Naive thymus-derived CD8-positive, alpha-beta T cell (primary cell): Measurements from ENCODE around the gene FCMR. TPM values are rescaled to one million over a fixed set of nuclear protein-coding genes. Genes with fewer than 3 reads are reported as not detected.

Source experiments
- ATAC-seq, 2 donors: fragments of 150-1000 bp; cut with Tn5 transposase in 1 of 2; sonication (Bioruptor Pico), chemical (Tn5 transposase) in 1 of 2; 1 replicate in 1 of 2; 2 replicates in 1 of 2; pipeline ENCODE4 v1.10.0; 2021; ENCODE audit warnings: mild to moderate bottlenecking in 2 of 2, moderate library complexity in 2 of 2
- POLR2A ChIA-PET: fragments of 350-600 bp; sonication (Branson Sonifier 250); formaldehyde crosslinking; loops from one replicate; lab custom pipeline; 2021; ENCODE audit warnings: antibody characterized with exemption; lab: Charles Lee
- DNase-seq, 10 donors: peaks; one replicate each; pipeline versions ENCODE4 v3.0.0 to v3.0.0-alpha.2; 2020 to 2022
- H3K27ac Mint-ChIP-seq, 10 donors: one replicate each; pipeline ENCODE4 v1.8.0; 2020 to 2022; ENCODE audit warnings: mild to moderate bottlenecking in 10 of 10, mixed read lengths in 10 of 10, moderate library complexity in 4 of 10, inconsistent platforms in 1 of 10
- H3K27me3 Mint-ChIP-seq, 5 donors: one replicate each; pipeline ENCODE4 v1.8.0; 2021 to 2022; ENCODE audit warnings: mixed read lengths in 5 of 5
- H3K36me3 Mint-ChIP-seq, 3 donors: one replicate each; pipeline ENCODE4 v1.8.0; 2020 to 2022; ENCODE audit warnings: mixed read lengths in 3 of 3, mild to moderate bottlenecking in 2 of 3, inconsistent platforms in 1 of 3
- H3K4me1 Mint-ChIP-seq, 4 donors: one replicate each; pipeline ENCODE4 v1.8.0; 2021 to 2022; ENCODE audit warnings: mixed read lengths in 4 of 4
- H3K4me3 Mint-ChIP-seq, 10 donors: one replicate each; pipeline ENCODE4 v1.8.0; 2020 to 2022; ENCODE audit warnings: mild to moderate bottlenecking in 10 of 10, mixed read lengths in 10 of 10, moderate library complexity in 6 of 10, inconsistent platforms in 1 of 10
- H3K9me3 Mint-ChIP-seq, 9 donors: one replicate each; pipeline ENCODE4 v1.8.0; 2020 to 2022; ENCODE audit warnings: mixed read lengths in 9 of 9, mild to moderate bottlenecking in 3 of 9, inconsistent platforms in 1 of 9, moderate library complexity in 1 of 9
- polyA plus RNA-seq, 3 donors: library from polyadenylated mRNA; unstranded; fragments of 300-500 nt; fragmentation: Illumina TruSeq; gene quantifications; one replicate each; pipeline ENCODE4 v1.2.3, GENCODE V29; 2021
- total RNA-seq, 8 experiments: library from RNA in 2 of 8; stranded (reverse) in 2 of 8; gene quantifications; one replicate each; pipeline ENCODE4 v1.2.3 and lab custom pipeline; 2021 to 2026

The FCMR gene
- total and polyA plus RNA-seq, 5 experiments from 2014 or later = 536 to 869 (median 742) TPM

GRCh38 chr1:206895325-206895724, 26.4 kb downstream of the FCMR start:
- Mint-ChIP-seq H3K9me3 (no peaks in the 10 kb centered on the region), H3K27me3 (no peaks in the 10 kb centered on the region), H3K4me1 (peaks cover 29 to 64% (median 51%) of the 10 kb centered on the region in 4 donors), H3K36me3 (no peaks in the 10 kb centered on the region), H3K4me3 (no peak overlapping the region), H3K27ac (peak overlapping the region in 4 of 10 donors; percentile 37 to 63 (median 50))
- no peak for ATAC-seq
- POLR2A ChIA-PET = interaction anchor here (6.6 to 17.7 kb wide), 2 partner anchors 11 to 22 kb away, joined by 76 to 562 read pairs; partner anchors contain the start of gene FCMR
- DNase-seq = no peak

GRCh38 chr1:206893380-206893779, 28.4 kb downstream of the FCMR start:
- ATAC-seq (no peak), DNase-seq (no peak)
- no peaks in the 10 kb centered on the region for H3K27me3 Mint-ChIP-seq
- POLR2A ChIA-PET = interaction anchor here (2.4 to 17.7 kb wide), 3 partner anchors 8 to 24 kb away, joined by 15 to 562 read pairs (median 76); partner anchors contain the start of gene FCMR
- no peak overlapping the region for H3K4me3 Mint-ChIP-seq
- no peaks in the 10 kb centered on the region for H3K36me3 Mint-ChIP-seq
- H3K9me3 Mint-ChIP-seq = no peaks in the 10 kb centered on the region
- H3K27ac Mint-ChIP-seq = peak overlapping the region in 2 of 10 donors; percentile 51 to 70
- H3K4me1 Mint-ChIP-seq = peaks cover 20 to 56% (median 43%) of the 10 kb centered on the region in 4 donors

GRCh38 chr1:206892351-206892984, 29.3 kb downstream of the FCMR start:
- H3K27ac Mint-ChIP-seq = no peak overlapping the region

GRCh38 chr1:206891412-206891811, 30.3 kb downstream of the FCMR start:
- POLR2A ChIA-PET = interaction anchor here (0.6 to 2.4 kb wide), 2 partner anchors 10 to 114 kb away, joined by 3 to 15 read pairs; no protein-coding TSS in a partner anchor
- ATAC-seq (no peak), DNase-seq (no peak)
- Mint-ChIP-seq H3K9me3 (no peaks in the 10 kb centered on the region), H3K4me3 (peak overlapping the region in 2 of 10 donors; percentile 11 to 57), H3K27me3 (no peaks in the 10 kb centered on the region), H3K4me1 (peaks cover 15 to 40% (median 32%) of the 10 kb centered on the region in 4 donors), H3K27ac (peak overlapping the region in 3 of 10 donors; percentile 46 to 74 (median 57)), H3K36me3 (no peaks in the 10 kb centered on the region)

More at GRCh38 chr1:206892351-206892984, 29.3 kb downstream of the FCMR start:
- DNase-seq (no peak), ATAC-seq (no peak)
- Mint-ChIP-seq H3K4me1 (peaks cover 18 to 50% (median 40%) of the 10 kb centered on the region in 4 donors), H3K9me3 (no peaks in the 10 kb centered on the region), H3K36me3 (no peaks in the 10 kb centered on the region), H3K4me3 (no peak overlapping the region), H3K27me3 (no peaks in the 10 kb centered on the region)
- POLR2A ChIA-PET = interaction anchor here (2.4 to 17.7 kb wide), 3 partner anchors 9 to 25 kb away, joined by 15 to 562 read pairs (median 76); partner anchors contain the start of gene FCMR

- H3K4me1 Mint-ChIP-seq = peaks cover 15 to 34% (median 28%) of the 10 kb centered on the region in 4 donors
- H3K27ac Mint-ChIP-seq = peak overlapping the region in 8 of 10 donors; percentile 8 to 91 (median 74)
- H3K36me3 Mint-ChIP-seq = no peaks in the 10 kb centered on the region
- H3K27me3 Mint-ChIP-seq = no peaks in the 10 kb centered on the region
- DNase-seq = no peak
- POLR2A ChIA-PET = interaction anchor here (1.2 to 1.4 kb wide), 4 partner anchors 10 to 18 kb away, joined by 3 to 15 read pairs (median 3); no protein-coding TSS in a partner anchor
- peak overlapping the region in 9 of 10 donors; percentile 6 to 86 (median 54) for H3K4me3 Mint-ChIP-seq
- H3K9me3 Mint-ChIP-seq = no peaks in the 10 kb centered on the region
- peak; percentile 25 to 61 for ATAC-seq
Measured at GRCh38 chr1:206890125-206891060, 31.3 kb downstream of the FCMR start.

- Mint-ChIP-seq H3K27me3 (no peaks in the 10 kb centered on the region), H3K9me3 (no peaks in the 10 kb centered on the region), H3K4me1 (peaks cover 8 to 25% (median 21%) of the 10 kb centered on the region in 4 donors), H3K27ac (no peak overlapping the region), H3K4me3 (no peak overlapping the region), H3K36me3 (no peaks in the 10 kb centered on the region)
- ATAC-seq (no peak), DNase-seq (no peak)
- POLR2A ChIA-PET = interaction anchor here (0.6 to 1.4 kb wide), 2 partner anchors 12 to 126 kb away, joined by 3 to 5 read pairs; no protein-coding TSS in a partner anchor
Measured at GRCh38 chr1:206887701-206888100, 34.0 kb downstream of the FCMR start.

GRCh38 chr1:206886831-206887230, 34.9 kb downstream of the FCMR start:
- ATAC-seq (no peak), DNase-seq (no peak)
- Mint-ChIP-seq H3K36me3 (no peaks in the 10 kb centered on the region), H3K4me3 (no peak overlapping the region), H3K27me3 (no peaks in the 10 kb centered on the region), H3K27ac (no peak overlapping the region), H3K4me1 (peaks cover 8 to 25% (median 21%) of the 10 kb centered on the region in 4 donors), H3K9me3 (no peaks in the 10 kb centered on the region)
- POLR2A ChIA-PET = interaction anchor here (0.9 to 1.1 kb wide), 2 partner anchors 14 to 35 kb away, joined by 3 to 5 read pairs; partner anchors contain the start of gene FCMR

GRCh38 chr1:206885341-206886060, 36.2 kb downstream of the FCMR start:
- H3K36me3 Mint-ChIP-seq = no peaks in the 10 kb centered on the region
- peak overlapping the region in 1 of 10 donors; percentile 16 for H3K27ac Mint-ChIP-seq

GRCh38 chr1:206883876-206884275, 37.9 kb downstream of the FCMR start:
- Mint-ChIP-seq H3K27me3 (no peaks in the 10 kb centered on the region), H3K4me3 (no peak overlapping the region), H3K4me1 (peaks cover under 1 to 3% (median 2%) of the 10 kb centered on the region in 4 donors), H3K9me3 (peaks cover 0 to 9% (median 5%) of the 10 kb centered on the region in 9 donors), H3K36me3 (peaks cover 0 to 10% (median 8%) of the 10 kb centered on the region in 3 donors), H3K27ac (no peak overlapping the region)
- POLR2A ChIA-PET = interaction anchor here (1.0 to 1.1 kb wide), 3 partner anchors 13 to 33 kb away, joined by 3 to 4 read pairs (median 4); partner anchors contain the start of gene IL24
- DNase-seq (no peak), ATAC-seq (no peak)

More at GRCh38 chr1:206885341-206886060, 36.2 kb downstream of the FCMR start:
- POLR2A ChIA-PET = no interaction called here
- Mint-ChIP-seq H3K27me3 (no peaks in the 10 kb centered on the region), H3K4me3 (no peak overlapping the region), H3K9me3 (no peaks in the 10 kb centered on the region), H3K4me1 (peaks cover 5 to 14% (median 13%) of the 10 kb centered on the region in 4 donors)
- ATAC-seq (no peak), DNase-seq (no peak)

GRCh38 chr1:206883160-206883559, 38.6 kb downstream of the FCMR start:
- no peak overlapping the region for H3K27ac Mint-ChIP-seq
- POLR2A ChIA-PET = interaction anchor here (0.7 to 1.0 kb wide), 2 partner anchors 20 to 34 kb away, joined by 3 read pairs; no protein-coding TSS in a partner anchor
- DNase-seq = no peak
- H3K4me1 Mint-ChIP-seq = peaks cover 0 to 3% (median under 1%) of the 10 kb centered on the region in 4 donors
- H3K36me3 Mint-ChIP-seq = peaks cover 0 to 16% (median 15%) of the 10 kb centered on the region in 3 donors
- no peaks in the 10 kb centered on the region for H3K27me3 Mint-ChIP-seq
- no peak overlapping the region for H3K4me3 Mint-ChIP-seq
- no peak for ATAC-seq
- H3K9me3 Mint-ChIP-seq = peaks cover 4 to 16% (median 10%) of the 10 kb centered on the region in 9 donors

- no peaks in the 10 kb centered on the region for H3K27me3 Mint-ChIP-seq
- ATAC-seq (no peak), DNase-seq (no peak)
- no peak overlapping the region for H3K27ac Mint-ChIP-seq
- POLR2A ChIA-PET = interaction anchor here (0.7 kb wide), 1 partner anchor 20 kb away, joined by 3 read pairs; no protein-coding TSS in a partner anchor
- H3K36me3 Mint-ChIP-seq = peaks cover 0 to 22% (median 19%) of the 10 kb centered on the region in 3 donors
- peaks cover 0 to 3% (median 0%) of the 10 kb centered on the region in 4 donors for H3K4me1 Mint-ChIP-seq
- peaks cover 6 to 22% (median 12%) of the 10 kb centered on the region in 9 donors for H3K9me3 Mint-ChIP-seq
- no peak overlapping the region for H3K4me3 Mint-ChIP-seq
Measured at GRCh38 chr1:206882555-206882954, 39.2 kb downstream of the FCMR start.
